ENCODE data around the gene RGL1. TPM values are rescaled to one million over a fixed set of nuclear protein-coding genes. Genes with fewer than 3 reads are reported as not detected.
A peak's percentile ranks its signal among the peaks of the same experiment; 100 is the strongest.

Gene RGL1
- total RNA-seq, 2 donors from 2014 or later: 3.7 to 5.0 TPM

- Mint-ChIP-seq H3K27me3 (peaks cover 2 to 10% of the 10 kb centered on the region in 2 donors), H3K4me3 (no peak overlapping the region), H3K4me1 (ENCODE audit: low read depth in 2 of 2) (peaks cover 17 to 25% of the 10 kb centered on the region in 2 donors), H3K9me3 (no peaks in the 10 kb centered on the region), H3K27ac (no peak overlapping the region), H3K36me3 (peaks cover 4% of the 10 kb centered on the region)
- DNase-seq (ENCODE audit: low spot score): no peak
- no peak for ATAC-seq
Measured at GRCh38 chr1:183885142-183885735, 80.3 kb downstream of the RGL1 start.

- Mint-ChIP-seq H3K27me3 (peaks cover 2 to 10% of the 10 kb centered on the region in 2 donors), H3K4me1 (ENCODE audit: low read depth in 2 of 2) (peaks cover 17 to 25% of the 10 kb centered on the region in 2 donors), H3K4me3 (no peak overlapping the region), H3K9me3 (no peaks in the 10 kb centered on the region), H3K27ac (no peak overlapping the region), H3K36me3 (peaks cover 4% of the 10 kb centered on the region)
- no peak for DNase-seq (ENCODE audit: low spot score)
- ATAC-seq: no peak
Measured at GRCh38 chr1:183886083-183886828, 81.3 kb downstream of the RGL1 start.

- H3K9me3 Mint-ChIP-seq: no peaks in the 10 kb centered on the region
- H3K4me1 Mint-ChIP-seq (ENCODE audit: low read depth in 2 of 2): peaks cover 17 to 25% of the 10 kb centered on the region in 2 donors
- ATAC-seq (no peak), DNase-seq (ENCODE audit: low spot score) (no peak)
- H3K27me3 Mint-ChIP-seq: peaks cover 2 to 10% of the 10 kb centered on the region in 2 donors
- no peak overlapping the region for H3K4me3 Mint-ChIP-seq
- H3K36me3 Mint-ChIP-seq: peaks cover 4% of the 10 kb centered on the region
- H3K27ac Mint-ChIP-seq: no peak overlapping the region
Measured at GRCh38 chr1:183886853-183887252, 81.9 kb downstream of the RGL1 start.

GRCh38 chr1:183887826-183888819, 83.2 kb downstream of the RGL1 start:
- Mint-ChIP-seq H3K4me3 (no peak overlapping the region), H3K4me1 (ENCODE audit: low read depth in 2 of 2) (peaks cover 17 to 25% of the 10 kb centered on the region in 2 donors), H3K9me3 (no peaks in the 10 kb centered on the region), H3K27me3 (peaks cover under 1 to 7% of the 10 kb centered on the region in 2 donors), H3K27ac (no peak overlapping the region), H3K36me3 (peaks cover 4% of the 10 kb centered on the region)
- DNase-seq (ENCODE audit: low spot score) (no peak), ATAC-seq (no peak)

- H3K27me3 Mint-ChIP-seq: peaks cover 0 to 4% of the 10 kb centered on the region in 2 donors
- H3K36me3 Mint-ChIP-seq: peaks cover 4% of the 10 kb centered on the region
- no peak overlapping the region for H3K27ac Mint-ChIP-seq
- no peak for DNase-seq (ENCODE audit: low spot score)
- H3K4me3 Mint-ChIP-seq: no peak overlapping the region
- H3K4me1 Mint-ChIP-seq (ENCODE audit: low read depth in 2 of 2): peaks cover 17 to 25% of the 10 kb centered on the region in 2 donors
- H3K9me3 Mint-ChIP-seq: no peaks in the 10 kb centered on the region
- ATAC-seq: no peak
Measured at GRCh38 chr1:183889095-183889494, 84.2 kb downstream of the RGL1 start.

GRCh38 chr1:183891158-183891856, 86.4 kb downstream of the RGL1 start:
- Mint-ChIP-seq H3K27me3 (peaks cover 0 to 5% of the 10 kb centered on the region in 2 donors), H3K9me3 (no peaks in the 10 kb centered on the region), H3K4me3 (no peak overlapping the region), H3K27ac (no peak overlapping the region), H3K4me1 (ENCODE audit: low read depth in 2 of 2) (peaks cover 24 to 39% of the 10 kb centered on the region in 2 donors), H3K36me3 (peaks cover 7% of the 10 kb centered on the region)
- DNase-seq (ENCODE audit: low spot score): no peak
- no peak for ATAC-seq

GRCh38 chr1:183892351-183892793, 87.5 kb downstream of the RGL1 start:
- DNase-seq (ENCODE audit: low spot score) (no peak), ATAC-seq (no peak)
- Mint-ChIP-seq H3K4me1 (ENCODE audit: low read depth in 2 of 2) (peaks cover 31 to 40% of the 10 kb centered on the region in 2 donors), H3K9me3 (no peaks in the 10 kb centered on the region), H3K4me3 (no peak overlapping the region), H3K27ac (no peak overlapping the region), H3K27me3 (peaks cover 0 to 5% of the 10 kb centered on the region in 2 donors), H3K36me3 (peaks cover 7% of the 10 kb centered on the region)

GRCh38 chr1:183893561-183894289, 88.8 kb downstream of the RGL1 start:
- H3K27ac Mint-ChIP-seq: no peak overlapping the region

GRCh38 chr1:183894290-183894565, 89.3 kb downstream of the RGL1 start:
- Mint-ChIP-seq H3K27me3 (peaks cover 0 to 5% of the 10 kb centered on the region in 2 donors), H3K9me3 (no peaks in the 10 kb centered on the region), H3K4me1 (ENCODE audit: low read depth in 2 of 2) (peaks cover 18 to 22% of the 10 kb centered on the region in 2 donors)

More at GRCh38 chr1:183893561-183894289, 88.8 kb downstream of the RGL1 start:
- H3K9me3 Mint-ChIP-seq: no peaks in the 10 kb centered on the region
- H3K4me3 Mint-ChIP-seq: no peak overlapping the region
- peaks cover 0 to 5% of the 10 kb centered on the region in 2 donors for H3K27me3 Mint-ChIP-seq
- H3K4me1 Mint-ChIP-seq (ENCODE audit: low read depth in 2 of 2): peaks cover 22 to 27% of the 10 kb centered on the region in 2 donors
- DNase-seq (ENCODE audit: low spot score) (no peak), ATAC-seq (no peak)
- peaks cover 7% of the 10 kb centered on the region for H3K36me3 Mint-ChIP-seq

GRCh38 chr1:183896466-183897048, 91.6 kb downstream of the RGL1 start:
- peak overlapping the region; percentile 38 for H3K4me3 Mint-ChIP-seq

More at GRCh38 chr1:183894290-183894565, 89.3 kb downstream of the RGL1 start:
- ATAC-seq (no peak), DNase-seq (ENCODE audit: low spot score) (no peak)
- H3K4me3 Mint-ChIP-seq: no peak overlapping the region
- H3K36me3 Mint-ChIP-seq: peaks cover 7% of the 10 kb centered on the region
- no peak overlapping the region for H3K27ac Mint-ChIP-seq

GRCh38 chr1:183898001-183898396, 93.1 kb downstream of the RGL1 start:
- H3K4me1 Mint-ChIP-seq (ENCODE audit: low read depth in 2 of 2): peaks cover 20 to 28% of the 10 kb centered on the region in 2 donors
- no peak for ATAC-seq
- peaks cover 0 to 7% of the 10 kb centered on the region in 2 donors for H3K27me3 Mint-ChIP-seq
- H3K9me3 Mint-ChIP-seq: no peaks in the 10 kb centered on the region
- H3K4me3 Mint-ChIP-seq: no peak overlapping the region
- DNase-seq (ENCODE audit: low spot score): no peak
- H3K27ac Mint-ChIP-seq: no peak overlapping the region
- peaks cover 7% of the 10 kb centered on the region for H3K36me3 Mint-ChIP-seq

More at GRCh38 chr1:183896466-183897048, 91.6 kb downstream of the RGL1 start:
- H3K27me3 Mint-ChIP-seq: peaks cover 0 to 5% of the 10 kb centered on the region in 2 donors
- H3K4me1 Mint-ChIP-seq (ENCODE audit: low read depth in 2 of 2): peaks cover 17 to 23% of the 10 kb centered on the region in 2 donors
- DNase-seq (ENCODE audit: low spot score) (no peak), ATAC-seq (peak; percentile 60 to 64)
- peaks cover 7% of the 10 kb centered on the region for H3K36me3 Mint-ChIP-seq
- peak overlapping the region; percentile 10 to 66 for H3K27ac Mint-ChIP-seq
- H3K9me3 Mint-ChIP-seq: no peaks in the 10 kb centered on the region

- H3K4me1 Mint-ChIP-seq (ENCODE audit: low read depth in 2 of 2): peaks cover 20 to 28% of the 10 kb centered on the region in 2 donors
- H3K36me3 Mint-ChIP-seq: peaks cover 7% of the 10 kb centered on the region
Measured at GRCh38 chr1:183898610-183899009, 93.7 kb downstream of the RGL1 start.

More at GRCh38 chr1:183898610-183899009, 93.7 kb downstream of the RGL1 start:
- ATAC-seq: no peak
- Mint-ChIP-seq H3K27ac (no peak overlapping the region), H3K4me3 (no peak overlapping the region), H3K9me3 (no peaks in the 10 kb centered on the region), H3K27me3 (peaks cover 0 to 7% of the 10 kb centered on the region in 2 donors)
- no peak for DNase-seq (ENCODE audit: low spot score)
